H1 (cell line): ENCODE measurements around the gene CEP250. TPM values are rescaled to one million over a fixed set of nuclear protein-coding genes. Genes with fewer than 3 reads are reported as not detected.

Source experiments
- CTCF ChIA-PET: fragments of 300-600 bp; sonication (Branson Sonifier 250); formaldehyde crosslinking; loops from one replicate; lab custom pipeline; 2021; ENCODE audit not compliant: partially characterized antibody; lab: Charles Lee
- POLR2A ChIA-PET: fragments of 300-600 bp; sonication (Branson Sonifier 250); formaldehyde crosslinking; loops from one replicate; lab custom pipeline; 2021; ENCODE audit warnings: inconsistent platforms; ENCODE audit not compliant: partially characterized antibody; lab: Charles Lee
- DNase-seq, 2 experiments: peaks; one replicate each; pipeline versions ENCODE4 v3.0.0 to v3.0.0-alpha.2; 2010 to 2022; ENCODE audit warnings: low spot score in 2 of 2, low read depth in 1 of 2, mixed read lengths in 1 of 2
- FAIRE-seq: peaks from 2 replicates; lab custom pipeline; 2011; peaks lifted over from hg19 to GRCh38; lab: Jason Lieb, UNC
- H2AFZ ChIP-seq: 2 replicates; pipeline ENCODE4 v1.8.1; 2012; ENCODE audit warnings: low read length, inconsistent platforms
- H2AK5ac ChIP-seq: 2 replicates; pipeline ENCODE4 v1.6.1; 2013; ENCODE audit warnings: low read depth, low read length
- H2BK120ac ChIP-seq: replicated peaks from 2 replicates; pipeline ENCODE3; 2013; ENCODE audit warnings: low read depth, low read length, inconsistent platforms
- H2BK12ac ChIP-seq: 2 replicates; pipeline ENCODE4 v1.6.1; 2013; ENCODE audit warnings: low read depth, low read length
- H2BK15ac ChIP-seq: 2 replicates; pipeline ENCODE4 v1.6.1; 2013; ENCODE audit warnings: low read length
- H2BK20ac ChIP-seq: 2 replicates; pipeline ENCODE4 v1.6.1; 2013; ENCODE audit warnings: low read length
- H2BK5ac ChIP-seq: 2 replicates; pipeline ENCODE4 v1.6.1; 2013; ENCODE audit warnings: low read depth, low read length
- H3K14ac ChIP-seq: 2 replicates; pipeline ENCODE4 v1.6.1; 2013; ENCODE audit warnings: inconsistent platforms; ENCODE audit not compliant: insufficient read length
- H3K18ac ChIP-seq: 2 replicates; pipeline ENCODE4 v1.6.1; 2013; ENCODE audit warnings: low read length; ENCODE audit errors: extremely low read depth
- H3K23ac ChIP-seq: 2 replicates; pipeline ENCODE4 v1.6.1; 2013; ENCODE audit warnings: inconsistent platforms; ENCODE audit not compliant: insufficient read length
- H3K23me2 ChIP-seq: 2 replicates; pipeline ENCODE4 v1.6.1; 2013; ENCODE audit warnings: low read depth, low read length
- H3K27ac ChIP-seq: 2 replicates; pipeline ENCODE4 v1.6.1; 2011; ENCODE audit warnings: low read depth, low read length, inconsistent platforms
- H3K27me3 ChIP-seq, 4 experiments: replicated peaks in 1 of 4; 1 replicate in 1 of 4; 2 replicates in 3 of 4; pipeline versions ENCODE4 v1.6.1 to v1.8.1; 2011 to 2013; ENCODE audit warnings: low read length in 3 of 4, mild to moderate bottlenecking in 3 of 4, inconsistent platforms in 2 of 4, mixed read lengths in 2 of 4, moderate library complexity in 1 of 4; ENCODE audit not compliant: control insufficient read depth in 3 of 4, insufficient read depth in 3 of 4; ENCODE audit errors: extremely low read depth in 1 of 4
- H3K36me3 ChIP-seq, 4 experiments: 2 replicates each; pipeline versions ENCODE4 v1.6.1 to v1.8.1; 2011 to 2013; ENCODE audit warnings: mild to moderate bottlenecking in 4 of 4, low read length in 3 of 4, moderate library complexity in 2 of 4, control low read depth in 1 of 4, inconsistent platforms in 1 of 4; ENCODE audit not compliant: insufficient read depth in 4 of 4, control insufficient read depth in 2 of 4
- H3K4ac ChIP-seq: replicated peaks from 2 replicates; pipeline ENCODE3; 2013; ENCODE audit warnings: low read length, low read depth, mixed read lengths, inconsistent platforms; ENCODE audit not compliant: insufficient read length
- H3K4me1 ChIP-seq, 4 experiments: replicated peaks in 1 of 4; 1 replicate in 1 of 4; 2 replicates in 3 of 4; pipeline versions ENCODE4 v1.6.1 to v1.8.1; 2011 to 2013; ENCODE audit warnings: low read length in 3 of 4, inconsistent platforms in 2 of 4, mixed read lengths in 1 of 4; ENCODE audit not compliant: insufficient read depth in 4 of 4, control insufficient read depth in 3 of 4
- H3K4me2 ChIP-seq, 2 experiments: 2 replicates each; pipeline versions ENCODE4 v1.6.1 to v1.8.1; 2011 to 2013; ENCODE audit warnings: low read depth in 2 of 2, low read length in 2 of 2, control low read depth in 1 of 2, inconsistent platforms in 1 of 2, mild to moderate bottlenecking in 1 of 2; ENCODE audit not compliant: insufficient read depth in 1 of 2
- H3K4me3 ChIP-seq, 4 experiments: fragments of 200-600, 300-600 bp in 1 of 4; sonication (generic), shearing (Covaris generic), sonication (Bioruptor Twin) in 1 of 4; 2 replicates each; pipeline versions ENCODE4 v1.5.1 to v1.8.1; 2011 to 2016; ENCODE audit warnings: low read length in 4 of 4, low read depth in 3 of 4, control low read depth in 2 of 4, inconsistent platforms in 2 of 4, mild to moderate bottlenecking in 2 of 4, mixed read lengths in 1 of 4, moderate library complexity in 1 of 4; ENCODE audit not compliant: insufficient read depth in 2 of 4; ENCODE audit errors: extremely low read depth in 1 of 4
- H3K56ac ChIP-seq: replicated peaks from 2 replicates; pipeline ENCODE3; 2013; ENCODE audit warnings: low read depth, mild to moderate bottlenecking, mixed read lengths, low read length, inconsistent platforms; ENCODE audit not compliant: insufficient read length
- H3K79me1 ChIP-seq: 2 replicates; pipeline ENCODE4 v1.6.1; 2013; ENCODE audit warnings: low read depth, low read length, control low read depth
- H3K79me2 ChIP-seq, 2 experiments: 2 replicates each; pipeline versions ENCODE4 v1.6.1 to v1.8.1; 2012 to 2013; ENCODE audit warnings: low read length in 2 of 2, mild to moderate bottlenecking in 2 of 2, inconsistent platforms in 1 of 2; ENCODE audit not compliant: insufficient read depth in 2 of 2, control insufficient read depth in 1 of 2
- H3K9ac ChIP-seq, 4 experiments: replicated peaks in 1 of 4; 1 replicate in 1 of 4; 2 replicates in 3 of 4; pipeline versions ENCODE4 v1.6.1 to v1.8.1; 2011 to 2013; ENCODE audit warnings: low read depth in 3 of 4, low read length in 3 of 4, control low read depth in 2 of 4, mild to moderate bottlenecking in 2 of 4, moderate library complexity in 2 of 4, inconsistent platforms in 1 of 4; ENCODE audit errors: extremely low read depth in 1 of 4
- H3K9me3 ChIP-seq, 2 experiments: 2 replicates each; pipeline versions ENCODE4 v1.6.1 to v1.8.1; 2012 to 2013; ENCODE audit warnings: mild to moderate bottlenecking in 2 of 2, moderate library complexity in 2 of 2, control low read depth in 1 of 2, inconsistent platforms in 1 of 2, low read depth in 1 of 2, low read length in 1 of 2, mixed read lengths in 1 of 2; ENCODE audit not compliant: insufficient read depth in 2 of 2
- H4K20me1 ChIP-seq, 2 experiments: replicated peaks in 1 of 2; 2 replicates each; pipeline versions ENCODE3 to v1.8.1; 2011 to 2013; ENCODE audit warnings: inconsistent platforms in 2 of 2, low read length in 2 of 2, mild to moderate bottlenecking in 1 of 2; ENCODE audit not compliant: insufficient read depth in 2 of 2, control insufficient read depth in 1 of 2
- H4K5ac ChIP-seq: 2 replicates; pipeline ENCODE4 v1.6.1; 2013; ENCODE audit warnings: low read length, low read depth, mixed read lengths, inconsistent platforms; ENCODE audit not compliant: insufficient read length
- H4K8ac ChIP-seq: 2 replicates; pipeline ENCODE4 v1.8.0; 2013; ENCODE audit warnings: mild to moderate bottlenecking, moderate library complexity, low read length, inconsistent platforms; ENCODE audit not compliant: insufficient read depth; ENCODE audit errors: extremely low read depth
- H4K91ac ChIP-seq: replicated peaks from 2 replicates; pipeline ENCODE3; 2013; ENCODE audit warnings: low read length, mixed read lengths, inconsistent platforms; ENCODE audit not compliant: insufficient read length
- CREB1 ChIP-seq: IDR thresholded peaks from 2 replicates; pipeline ENCODE4 v1.6.1; 2012; ENCODE audit warnings: inconsistent platforms
- RAD21 ChIP-seq, 2 experiments: IDR thresholded peaks in 1 of 2; conservative IDR thresholded peaks in 1 of 2; 2 replicates each; pipeline ENCODE4 v1.6.1; 2011; ENCODE audit warnings: low read depth in 2 of 2, low read length in 2 of 2, improper control_type of control experiment in 1 of 2, inconsistent platforms in 1 of 2, mild to moderate bottlenecking in 1 of 2, moderate library complexity in 1 of 2
- RBBP5 ChIP-seq: IDR thresholded peaks from 2 replicates; pipeline ENCODE4 v1.7.1; 2012; ENCODE audit warnings: low read depth, mild to moderate bottlenecking, inconsistent platforms, low read length, moderate library complexity, borderline replicate concordance
- RFX5 ChIP-seq: IDR thresholded peaks from 2 replicates; pipeline ENCODE4 v1.6.1; 2011; ENCODE audit warnings: low read depth, low read length, improper control_type of control experiment, borderline replicate concordance
- TCF12 ChIP-seq: IDR thresholded peaks from 2 replicates; pipeline ENCODE4 v1.6.1; 2011; ENCODE audit warnings: low read depth, mild to moderate bottlenecking, low read length
- TEAD4 ChIP-seq: IDR thresholded peaks from 2 replicates; pipeline ENCODE4 v1.6.1; 2012; ENCODE audit warnings: low read depth, low read length, inconsistent platforms, mixed read lengths
- WGBS, 2 experiments: shearing (Covaris generic) in 1 of 2; methylation state at CpG; one replicate each; pipeline versions ENCODE4 v1.1.6 to v1.1.7; 2013 to 2015; ENCODE audit warnings: low lambda C conversion rate in 2 of 2, mixed read lengths in 2 of 2, inconsistent platforms in 1 of 2, low coverage in 1 of 2, missing lambda C conversion rate in 1 of 2; ENCODE audit not compliant: insufficient replicate concordance in 2 of 2, insufficient coverage in 1 of 2, insufficient read length in 1 of 2; ENCODE audit errors: extremely low coverage in 1 of 2, missing lambda C conversion rate in 1 of 2; 5-methylcytosine and 5-hydroxymethylcytosine counted together
- polyA plus RNA-seq, 7 experiments: library from polyadenylated mRNA; depleted of rRNA in 3 of 7; stranded (reverse) in 5 of 7; unstranded in 2 of 7; fragments of >200 nt in 5 of 7; fragments of 200-250 nt in 2 of 7; gene quantifications; 1 replicate in 5 of 7; 2 replicates in 1 of 7; 4 replicates in 1 of 7; pipeline versions ENCODE4 v1.2.1 to v1.2.3, GENCODE V29; 2011 to 2013; ENCODE audit warnings: missing spikeins in 2 of 7, mixed read lengths in 2 of 7
- total RNA-seq: library from RNA; stranded (reverse); fragmentation: NEBNext Ultra II Directional; extraction: Animal tissue kit (Norgen Biotek cat#: 25700); gene quantifications from 2 replicates; pipeline ENCODE4 v1.2.1, GENCODE V29; 2021
- TF ChIP-seq, protein P1 (sequence below), 3 experiments: IDR thresholded peaks; 1 replicate in 2 of 3; 2 replicates in 1 of 3; pipeline versions ENCODE4 v1.5.1 to v1.6.1; 2011; ENCODE audit warnings: low read length in 3 of 3, mild to moderate bottlenecking in 3 of 3, inconsistent platforms in 2 of 3, low read depth in 1 of 3, moderate library complexity in 1 of 3; ENCODE audit not compliant: insufficient read depth in 1 of 3; ENCODE audit errors: control extremely low read depth in 1 of 3

The CEP250 gene
- total and polyA plus RNA-seq, 2 of the 8 experiments (the other 6 are each of a cell fraction or from before 2014, with no cell fraction given) = 2.6 to 33.7 TPM

DNA sequence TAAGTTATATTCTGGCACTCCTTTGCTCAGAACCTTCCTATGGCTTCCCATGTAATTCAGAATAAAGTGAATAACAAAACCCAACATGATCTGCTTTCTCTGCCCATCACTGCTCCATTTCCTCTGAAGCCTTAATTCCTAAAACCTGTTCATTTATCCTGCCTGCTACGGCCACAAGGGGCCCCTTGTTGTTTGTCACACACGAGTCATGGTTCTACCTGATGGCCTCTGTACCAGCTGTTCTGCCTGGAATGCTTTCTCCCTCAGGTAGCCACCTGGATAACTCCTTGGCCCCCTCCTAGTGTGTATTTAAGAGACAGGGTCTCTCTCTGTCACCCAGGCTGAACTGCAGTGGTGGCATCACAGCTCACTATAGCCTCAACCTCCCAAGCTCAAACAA, 113.2 kb downstream of the CEP250 start:
- H3K23ac ChIP-seq = no peak overlapping the region
- H3K27me3 ChIP-seq = no peaks in the 10 kb centered on the region
- no peak overlapping the region for H3K4me2 ChIP-seq
- no peak overlapping the region for H2BK120ac ChIP-seq
- CTCF ChIA-PET = interaction anchor here (0.6 to 2.1 kb wide), 11 partner anchors 10 to 98 kb away, joined by 3 to 20 read pairs (median 5); no protein-coding TSS in a partner anchor
- 0 out of 2 replicates have a peak overlapping the region, but pooled peaks have one; percentile 60 for H2BK12ac ChIP-seq
- H4K8ac ChIP-seq = no peak overlapping the region
- no peaks in the 10 kb centered on the region for H4K20me1 ChIP-seq
- no peak overlapping the region for H2BK15ac ChIP-seq
- no peak overlapping the region for H4K5ac ChIP-seq
- WGBS, 2 experiments = 40% methylated on average over 2 of the region's 2 CpGs; no CpG with 5 or more reads in 1 of the 2 experiments
- H3K56ac ChIP-seq = no peak overlapping the region
- no peaks in the 10 kb centered on the region for H3K79me1 ChIP-seq
- H2AK5ac ChIP-seq = no peak overlapping the region
- no peak overlapping the region for H4K91ac ChIP-seq
- TF ChIP-seq RBBP5 (no peak), TEAD4 (peak; percentile 76; the same call in 1 of the 2 replicates), CREB1 (peak; percentile 40; the same call in 1 of the 2 replicates), TCF12 (0 out of 2 replicates have a peak, but pooled peaks have one; percentile 53), RAD21 (IDR thresholded peaks at IDR 0.05 in 1 of 2, conservative IDR thresholded peaks at IDR 0.05 in 1 of 2; ENCODE audit: low read depth in 2 of 2, low read length in 2 of 2) (peak; percentile 47 to 66), RFX5 (no peak)
- TF ChIP-seq, protein P1, sequence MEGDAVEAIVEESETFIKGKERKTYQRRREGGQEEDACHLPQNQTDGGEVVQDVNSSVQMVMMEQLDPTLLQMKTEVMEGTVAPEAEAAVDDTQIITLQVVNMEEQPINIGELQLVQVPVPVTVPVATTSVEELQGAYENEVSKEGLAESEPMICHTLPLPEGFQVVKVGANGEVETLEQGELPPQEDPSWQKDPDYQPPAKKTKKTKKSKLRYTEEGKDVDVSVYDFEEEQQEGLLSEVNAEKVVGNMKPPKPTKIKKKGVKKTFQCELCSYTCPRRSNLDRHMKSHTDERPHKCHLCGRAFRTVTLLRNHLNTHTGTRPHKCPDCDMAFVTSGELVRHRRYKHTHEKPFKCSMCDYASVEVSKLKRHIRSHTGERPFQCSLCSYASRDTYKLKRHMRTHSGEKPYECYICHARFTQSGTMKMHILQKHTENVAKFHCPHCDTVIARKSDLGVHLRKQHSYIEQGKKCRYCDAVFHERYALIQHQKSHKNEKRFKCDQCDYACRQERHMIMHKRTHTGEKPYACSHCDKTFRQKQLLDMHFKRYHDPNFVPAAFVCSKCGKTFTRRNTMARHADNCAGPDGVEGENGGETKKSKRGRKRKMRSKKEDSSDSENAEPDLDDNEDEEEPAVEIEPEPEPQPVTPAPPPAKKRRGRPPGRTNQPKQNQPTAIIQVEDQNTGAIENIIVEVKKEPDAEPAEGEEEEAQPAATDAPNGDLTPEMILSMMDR (IDR thresholded peaks at IDR 0.05; ENCODE audit: control extremely low read depth in 1 of 3, insufficient read depth in 1 of 3, low read depth in 1 of 3, low read length in 3 of 3) = peak; percentile 44 to 66 (median 57)
- no peaks in the 10 kb centered on the region for H3K23me2 ChIP-seq
- H3K14ac ChIP-seq = no peak overlapping the region
- no peak overlapping the region for H2AFZ ChIP-seq
- POLR2A ChIA-PET = interaction anchor here (0.6 to 1.5 kb wide), 4 partner anchors 10 to 97 kb away, joined by 3 read pairs; no protein-coding TSS in a partner anchor
- peak; percentile 81 for FAIRE-seq
- no peak overlapping the region for H2BK5ac ChIP-seq
- H3K18ac ChIP-seq = no peak overlapping the region
- H3K9ac ChIP-seq = no peak overlapping the region; a peak in 1 of 7 replicates
- 0 out of 4 replicates have a peak, but pooled peaks cover 0 to 2% of the 10 kb centered on the region in 2 experiments for H3K9me3 ChIP-seq
- no peak overlapping the region for H3K4ac ChIP-seq
- no peaks in the 10 kb centered on the region for H3K4me1 ChIP-seq
- no peaks in the 10 kb centered on the region for H3K79me2 ChIP-seq
- H3K36me3 ChIP-seq = no peaks in the 10 kb centered on the region
- no peak for DNase-seq
- H3K4me3 ChIP-seq = no peak overlapping the region
- H3K27ac ChIP-seq = no peak overlapping the region
- no peak overlapping the region for H2BK20ac ChIP-seq
